Measurements from ENCODE around the gene ARHGAP15.

DNA sequence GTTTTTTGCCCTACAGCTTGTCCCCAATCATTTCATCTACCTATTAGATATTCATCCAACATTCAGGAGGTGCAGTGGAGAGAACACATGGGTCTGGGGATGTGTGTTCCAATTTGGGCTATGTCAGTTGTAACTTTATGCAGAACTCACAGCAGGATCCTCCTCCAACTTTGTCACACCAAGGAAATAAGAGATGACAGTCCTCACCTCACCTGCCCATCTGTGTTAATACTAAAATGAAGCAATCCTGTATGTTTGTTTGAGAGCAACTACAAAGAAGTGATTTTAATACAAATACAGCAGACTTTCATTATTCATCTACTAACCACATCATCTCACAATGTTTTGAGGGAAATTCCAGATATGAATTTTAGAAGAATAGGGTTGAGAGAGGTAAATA lies 126.7 kb downstream of the ARHGAP15 start:
- no peak for TF ChIP-seq POLR2AphosphoS5 (IDR thresholded peaks at IDR 0.05)
- TF ChIP-seq, protein P1, sequence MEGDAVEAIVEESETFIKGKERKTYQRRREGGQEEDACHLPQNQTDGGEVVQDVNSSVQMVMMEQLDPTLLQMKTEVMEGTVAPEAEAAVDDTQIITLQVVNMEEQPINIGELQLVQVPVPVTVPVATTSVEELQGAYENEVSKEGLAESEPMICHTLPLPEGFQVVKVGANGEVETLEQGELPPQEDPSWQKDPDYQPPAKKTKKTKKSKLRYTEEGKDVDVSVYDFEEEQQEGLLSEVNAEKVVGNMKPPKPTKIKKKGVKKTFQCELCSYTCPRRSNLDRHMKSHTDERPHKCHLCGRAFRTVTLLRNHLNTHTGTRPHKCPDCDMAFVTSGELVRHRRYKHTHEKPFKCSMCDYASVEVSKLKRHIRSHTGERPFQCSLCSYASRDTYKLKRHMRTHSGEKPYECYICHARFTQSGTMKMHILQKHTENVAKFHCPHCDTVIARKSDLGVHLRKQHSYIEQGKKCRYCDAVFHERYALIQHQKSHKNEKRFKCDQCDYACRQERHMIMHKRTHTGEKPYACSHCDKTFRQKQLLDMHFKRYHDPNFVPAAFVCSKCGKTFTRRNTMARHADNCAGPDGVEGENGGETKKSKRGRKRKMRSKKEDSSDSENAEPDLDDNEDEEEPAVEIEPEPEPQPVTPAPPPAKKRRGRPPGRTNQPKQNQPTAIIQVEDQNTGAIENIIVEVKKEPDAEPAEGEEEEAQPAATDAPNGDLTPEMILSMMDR (IDR thresholded peaks at IDR 0.05) = no peak

All from suprapubic skin (tissue), 3 donors.